ENCODE data around the gene ATP8A1.

- TF ChIP-seq CTCF (IDR thresholded peaks at IDR 0.05 in 8 of 11, conservative IDR thresholded peaks at IDR 0.05 in 3 of 11) (no peak), POLR2A (IDR thresholded peaks at IDR 0.05) (no peak)
Observed at GRCh38 chr4:42385516-42385915, 271.4 kb downstream of the ATP8A1 start.
